SK-N-SH (cell line): ENCODE results near the gene COL17A1. TPM values are rescaled to one million over a fixed set of nuclear protein-coding genes. Genes with fewer than 3 reads are reported as not detected.
A peak's percentile ranks its signal among the peaks of the same experiment; 100 is the strongest.

ENCODE experiments used
- CTCF ChIA-PET: fragments of 300-600, 350-600 bp; formaldehyde crosslinking; extraction: SDS; loops from one replicate; lab custom pipeline; 2021; lab: Yijun Ruan, JAX
- POLR2A ChIA-PET: fragments of 350-600 bp; sonication (Branson Sonifier 250); formaldehyde crosslinking; extraction: SDS; loops from one replicate; lab custom pipeline; 2020; ENCODE audit warnings: antibody characterized with exemption, inconsistent platforms; lab: Yijun Ruan, JAX
- DNase-seq: peaks from one replicate; pipeline ENCODE4 v3.0.0; 2012
- H2AFZ ChIP-seq: fragments of 200-600 bp; sonication (generic); 2 replicates; pipeline ENCODE4 v1.8.1; 2016; ENCODE audit warnings: antibody characterized with exemption, mild to moderate bottlenecking, low read depth
- H3F3A ChIP-seq: fragments of 200-600 bp; sonication (generic); replicated peaks from 2 replicates; pipeline ENCODE3; 2016; ENCODE audit warnings: antibody characterized with exemption, mild to moderate bottlenecking; ENCODE audit not compliant: insufficient read depth
- H3K27ac ChIP-seq, 2 experiments: fragments of 200-500 bp in 1 of 2; fragments of 200-600 bp in 1 of 2; sonication (Bioruptor generic) in 1 of 2; sonication (generic), shearing (Covaris generic) in 1 of 2; 2 replicates each; pipeline versions ENCODE4 v1.5.1 to v1.6.1; 2014 to 2016; ENCODE audit warnings: low read depth in 2 of 2, inconsistent platforms in 1 of 2, low read length in 1 of 2, mild to moderate bottlenecking in 1 of 2, mixed read lengths in 1 of 2
- H3K27me3 ChIP-seq: fragments of 200-600 bp; sonication (generic), shearing (Covaris generic); 2 replicates; pipeline ENCODE4 v1.6.1; 2016; ENCODE audit warnings: mixed run types; ENCODE audit not compliant: insufficient read depth
- H3K36me3 ChIP-seq, 2 experiments: fragments of 200-500 bp in 1 of 2; fragments of 200-600 bp in 1 of 2; sonication (Bioruptor generic) in 1 of 2; sonication (generic) in 1 of 2; replicated peaks in 1 of 2; 2 replicates each; pipeline versions ENCODE3 to v1.5.1; 2014 to 2016; ENCODE audit warnings: low read length in 1 of 2, mild to moderate bottlenecking in 1 of 2; ENCODE audit not compliant: insufficient read depth in 2 of 2, control insufficient read depth in 1 of 2
- H3K4me1 ChIP-seq, 2 experiments: fragments of 200-500 bp in 1 of 2; fragments of 200-600 bp in 1 of 2; sonication (Bioruptor generic) in 1 of 2; sonication (generic), shearing (Covaris generic) in 1 of 2; 2 replicates each; pipeline versions ENCODE4 v1.5.1 to v1.6.1; 2014 to 2016; ENCODE audit warnings: low read depth in 1 of 2, low read length in 1 of 2, mixed run types in 1 of 2; ENCODE audit not compliant: insufficient read depth in 2 of 2, control insufficient read depth in 1 of 2
- H3K4me2 ChIP-seq: fragments of 200-600 bp; sonication (generic), shearing (Covaris generic); 2 replicates; pipeline ENCODE4 v1.6.1; 2017; ENCODE audit warnings: mixed run types
- H3K4me3 ChIP-seq, 2 experiments: fragments of 200-500 bp in 1 of 2; fragments of 200-600 bp in 1 of 2; sonication (Bioruptor generic) in 1 of 2; sonication (generic), shearing (Covaris generic) in 1 of 2; 2 replicates each; pipeline versions ENCODE4 v1.5.1 to v1.8.1; 2014 to 2016; ENCODE audit warnings: low read depth in 2 of 2, inconsistent platforms in 1 of 2, low read length in 1 of 2, mild to moderate bottlenecking in 1 of 2, mixed read lengths in 1 of 2, moderate library complexity in 1 of 2
- H3K79me2 ChIP-seq: fragments of 200-600 bp; sonication (generic); 2 replicates; pipeline ENCODE4 v1.8.1; 2017; ENCODE audit warnings: mild to moderate bottlenecking; ENCODE audit not compliant: insufficient read depth
- H3K9ac ChIP-seq: fragments of 200-600 bp; sonication (generic); 2 replicates; pipeline ENCODE4 v1.6.1; 2017; ENCODE audit warnings: mixed run types
- H3K9me2 ChIP-seq: fragments of 200-600 bp; sonication (generic); 2 replicates; pipeline ENCODE4 v1.6.1; 2017; ENCODE audit warnings: mixed run types
- H3K9me3 ChIP-seq: fragments of 200-600 bp; sonication (generic); 2 replicates; pipeline ENCODE4 v1.6.1; 2017; ENCODE audit warnings: mixed run types, mild to moderate bottlenecking, moderate library complexity
- H4K20me1 ChIP-seq: fragments of 200-600 bp; sonication (generic); 2 replicates; pipeline ENCODE4 v1.6.1; 2017; ENCODE audit warnings: mild to moderate bottlenecking, mixed run types; ENCODE audit not compliant: insufficient read depth
- CHD2 ChIP-seq: fragments of 150-350 bp; IDR thresholded peaks from 2 replicates; pipeline ENCODE4 v1.6.1; 2018; ENCODE audit warnings: low read length; ENCODE audit not compliant: partially characterized antibody
- CTCF ChIP-seq: fragments of 200-600 bp; sonication (generic); IDR thresholded peaks from 2 replicates; pipeline ENCODE4 v1.6.1; 2017; ENCODE audit warnings: antibody characterized with exemption, mild to moderate bottlenecking, moderate library complexity
- EZH2phosphoT487 ChIP-seq: fragments of 200-600 bp; sonication (generic); IDR thresholded peaks from 2 replicates; pipeline ENCODE4 v1.6.1; 2017; ENCODE audit warnings: low read depth, mixed run types, mild to moderate bottlenecking, antibody characterized with exemption, moderate library complexity, borderline replicate concordance
- FOSL2 ChIP-seq: IDR thresholded peaks from 2 replicates; pipeline ENCODE4 v1.4.0; 2012; ENCODE audit warnings: low read depth, mild to moderate bottlenecking, moderate library complexity, borderline replicate concordance
- FOXJ3 ChIP-seq: sonication (generic); formaldehyde crosslinking; IDR thresholded peaks from 2 replicates; pipeline ENCODE4 v1.5.1; 2020; ENCODE audit warnings: mild to moderate bottlenecking, missing genetic modification reagents
- FOXM1 ChIP-seq: IDR thresholded peaks from 2 replicates; pipeline ENCODE4 v1.4.0; 2012; ENCODE audit warnings: low read depth, mild to moderate bottlenecking
- GABPA ChIP-seq: IDR thresholded peaks from 2 replicates; pipeline ENCODE4 v1.4.0; 2012; ENCODE audit warnings: low read depth, mild to moderate bottlenecking
- GATA2 ChIP-seq: sonication (generic); formaldehyde crosslinking; IDR thresholded peaks from 2 replicates; pipeline ENCODE4 v1.5.0; 2020; ENCODE audit warnings: mild to moderate bottlenecking, missing genetic modification reagents
- MXI1 ChIP-seq: IDR thresholded peaks from 2 replicates; pipeline ENCODE4 v1.6.1; 2012; ENCODE audit warnings: mild to moderate bottlenecking, low read depth, low read length, improper control_type of control experiment
- NFIC ChIP-seq: IDR thresholded peaks from 2 replicates; pipeline ENCODE4 v1.4.0; 2012; ENCODE audit warnings: borderline replicate concordance
- NRF1 ChIP-seq: IDR thresholded peaks from 2 replicates; pipeline ENCODE4 v1.6.1; 2012; ENCODE audit warnings: low read depth, mild to moderate bottlenecking, low read length
- POLR2AphosphoS5 ChIP-seq: IDR thresholded peaks from 2 replicates; pipeline ENCODE4 v1.6.1; 2012; ENCODE audit warnings: low read depth, low read length
- RAD21 ChIP-seq: IDR thresholded peaks from 2 replicates; pipeline ENCODE4 v1.6.1; 2012; ENCODE audit warnings: mild to moderate bottlenecking, low read length
- REST ChIP-seq: IDR thresholded peaks from 2 replicates; pipeline ENCODE4 v1.6.1; 2012; ENCODE audit warnings: mild to moderate bottlenecking, low read depth, low read length, moderate library complexity
- RFX5 ChIP-seq: IDR thresholded peaks from 2 replicates; pipeline ENCODE4 v1.6.1; 2012; ENCODE audit warnings: mild to moderate bottlenecking, improper control_type of control experiment, low read length
- RXRA ChIP-seq: IDR thresholded peaks from 2 replicates; pipeline ENCODE4 v1.4.0; 2012; ENCODE audit warnings: low read depth, mild to moderate bottlenecking, borderline replicate concordance
- SIN3A ChIP-seq: IDR thresholded peaks from 2 replicates; pipeline ENCODE4 v1.6.1; 2012; ENCODE audit warnings: low read depth, mild to moderate bottlenecking, low read length, moderate library complexity, borderline replicate concordance
- SMC3 ChIP-seq: IDR thresholded peaks from 2 replicates; pipeline ENCODE4 v1.6.1; 2012; ENCODE audit warnings: low read depth, low read length, improper control_type of control experiment
- TAF1 ChIP-seq: IDR thresholded peaks from 2 replicates; pipeline ENCODE4 v1.6.1; 2012; ENCODE audit warnings: low read depth, mild to moderate bottlenecking, low read length, moderate library complexity, borderline replicate concordance
- TEAD4 ChIP-seq: IDR thresholded peaks from 2 replicates; pipeline ENCODE4 v1.4.0; 2012; ENCODE audit warnings: mild to moderate bottlenecking, borderline replicate concordance; ENCODE audit not compliant: insufficient read depth
- USF1 ChIP-seq: IDR thresholded peaks from 2 replicates; pipeline ENCODE4 v1.4.0; 2012; ENCODE audit warnings: low read depth, borderline replicate concordance
- USF2 ChIP-seq: fragments of 150-350 bp; IDR thresholded peaks from 2 replicates; pipeline ENCODE4 v1.6.1; 2017; ENCODE audit warnings: antibody characterized with exemption, low read length, low read depth, borderline replicate concordance
- YY1 ChIP-seq: IDR thresholded peaks from 2 replicates; pipeline ENCODE4 v1.4.0; 2012; ENCODE audit warnings: low read depth, mild to moderate bottlenecking
- WGBS: methylation state at CpG from one replicate; pipeline ENCODE4 v1.1.6; 2017; ENCODE audit warnings: low lambda C conversion rate; 5-methylcytosine and 5-hydroxymethylcytosine counted together
- polyA plus RNA-seq, 3 experiments: library from polyadenylated mRNA; depleted of rRNA; stranded (reverse); fragments of >200 nt; gene quantifications; 2 replicates each; pipeline ENCODE4 v1.2.3, GENCODE V29; 2012

COL17A1 gene
- polyA plus RNA-seq, 1 of the 3 experiments (the other 2 are of a cell fraction) = 0.12 TPM

GRCh38 chr10:104120903-104121484 is 35.3 kb upstream of the COL17A1 start (continued):
- TF ChIP-seq REST (no peak), TAF1 (peak; percentile 33; the same call in 1 of the 2 replicates), EZH2phosphoT487 (no peak), NFIC (no peak), YY1 (peak; percentile 36; the same call in 1 of the 2 replicates), MXI1 (no peak; the same call in none of the 2 replicates), RAD21 (no peak), SMC3 (no peak), RFX5 (no peak), SIN3A (no peak), FOXJ3 (CRISPR knock-in tag) (no peak), GATA2 (CRISPR knock-in tag) (no peak), USF1 (peak; percentile 76; the same call in 1 of the 2 replicates), FOSL2 (peak; percentile 3; the same call in 1 of the 2 replicates), POLR2AphosphoS5 (peak; percentile 12; the same call in 1 of the 2 replicates), FOXM1 (no peak), GABPA (no peak)

- H3K4me1 ChIP-seq = peaks cover 0 to 11% of the 10 kb centered on the region in 2 experiments; a peak in 3 of 4 replicates
- no peaks in the 10 kb centered on the region for H3K79me2 ChIP-seq
- peak overlapping the region; percentile 95 for H3K4me2 ChIP-seq
- H3K9me2 ChIP-seq = no peaks in the 10 kb centered on the region
- no peaks in the 10 kb centered on the region for H4K20me1 ChIP-seq
- no peak for DNase-seq
- ChIA-PET CTCF (interaction anchor here (0.6 to 5.2 kb wide), 13 partner anchors 11 to 567 kb away, joined by 3 to 44 read pairs (median 5); no protein-coding TSS in a partner anchor), POLR2A (no interaction called here)
- no peaks in the 10 kb centered on the region for H3K27me3 ChIP-seq
- peak overlapping the region; percentile 78 to 86 for H3K4me3 ChIP-seq
- H3K9ac ChIP-seq = peak overlapping the region; percentile 100
- peaks cover 12% of the 10 kb centered on the region for H3F3A ChIP-seq
- peak overlapping the region; percentile 99 to 100 for H3K27ac ChIP-seq
- H2AFZ ChIP-seq = peak overlapping the region; percentile 93
- peaks cover 0 to 6% of the 10 kb centered on the region in 2 experiments for H3K36me3 ChIP-seq
- H3K9me3 ChIP-seq = no peaks in the 10 kb centered on the region
- WGBS = 69% methylated on average over 2 of the region's 2 CpGs
- no peak for TF ChIP-seq USF2
- no peak for TF ChIP-seq USF1
- no peak for TF ChIP-seq RAD21
- TF ChIP-seq FOXM1 = no peak
- TF ChIP-seq FOXJ3 (CRISPR knock-in tag) = no peak
- TF ChIP-seq GABPA = no peak
- TF ChIP-seq TAF1 = no peak
- TF ChIP-seq GATA2 (CRISPR knock-in tag) = no peak
- TF ChIP-seq CHD2 = no peak
- TF ChIP-seq NFIC = no peak
- no peak for TF ChIP-seq CTCF
- TF ChIP-seq NRF1 = no peak
- TF ChIP-seq TEAD4 = no peak
- no peak for TF ChIP-seq RXRA
Measured at GRCh38 chr10:104120512-104120902, 34.8 kb upstream of the COL17A1 start.
